HG03575 (cell line): Measurements from ENCODE around the gene ASTN2.

Experiments used
- ATAC-seq: cut with Tn5 transposase; IDR thresholded peaks from one replicate; pipeline ENCODE4 v1.9.1; 2021; ENCODE audit not compliant: unreplicated experiment, insufficient number of reproducible peaks, low FRiP score; ENCODE audit errors: extremely low read depth

Gene ASTN2

GRCh38 chr9:117323390-117323789, 91.5 kb downstream of the ASTN2 start:
- ATAC-seq = no peak

DNA sequence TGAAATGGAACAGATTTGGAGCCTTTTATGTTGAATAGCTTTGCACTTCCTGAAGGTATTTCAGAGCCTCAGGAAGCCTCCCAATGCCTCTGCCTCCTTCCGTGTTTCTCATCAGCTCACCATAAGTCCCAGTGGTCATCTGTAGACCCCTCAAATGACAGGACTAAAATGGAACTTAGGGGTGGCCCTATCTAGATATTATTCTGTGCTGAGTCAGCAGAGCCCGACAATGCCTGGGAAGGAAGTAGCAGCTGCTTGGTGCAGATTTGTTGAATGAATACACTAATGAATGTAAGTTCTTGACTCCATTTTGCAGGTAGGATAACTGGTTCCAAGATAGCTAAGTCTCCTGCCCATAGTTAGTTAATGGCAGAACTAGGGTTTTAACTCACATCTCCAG, 97.7 kb downstream of the ASTN2 start:
- no peak for ATAC-seq

- ATAC-seq = no peak
These were observed 99.6 kb downstream of the ASTN2 start for GRCh38 chr9:117315236-117315635.

DNA sequence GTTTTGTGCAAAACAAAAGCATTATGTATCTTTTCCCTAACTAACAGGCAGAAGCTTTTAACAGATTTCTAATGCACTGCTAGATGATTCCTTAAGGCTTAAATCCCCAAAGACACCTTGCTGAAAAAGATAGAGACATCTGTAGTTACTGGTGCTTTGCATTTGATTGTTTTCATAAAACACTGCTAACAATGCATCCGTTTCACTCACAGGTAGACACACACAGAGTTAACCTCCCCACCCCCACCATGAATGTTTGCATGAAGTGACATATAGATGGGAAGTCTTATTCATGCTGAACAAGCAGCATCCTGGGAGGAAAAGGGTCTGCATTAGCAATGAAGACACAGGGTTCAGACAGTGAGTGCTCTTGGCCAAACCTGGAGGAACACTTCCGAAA, 100.9 kb downstream of the ASTN2 start:
- ATAC-seq = no peak

GRCh38 chr9:117307701-117308100, 107.2 kb downstream of the ASTN2 start:
- no peak for ATAC-seq

GRCh38 chr9:117306032-117306431, 108.8 kb downstream of the ASTN2 start:
- ATAC-seq = no peak

DNA sequence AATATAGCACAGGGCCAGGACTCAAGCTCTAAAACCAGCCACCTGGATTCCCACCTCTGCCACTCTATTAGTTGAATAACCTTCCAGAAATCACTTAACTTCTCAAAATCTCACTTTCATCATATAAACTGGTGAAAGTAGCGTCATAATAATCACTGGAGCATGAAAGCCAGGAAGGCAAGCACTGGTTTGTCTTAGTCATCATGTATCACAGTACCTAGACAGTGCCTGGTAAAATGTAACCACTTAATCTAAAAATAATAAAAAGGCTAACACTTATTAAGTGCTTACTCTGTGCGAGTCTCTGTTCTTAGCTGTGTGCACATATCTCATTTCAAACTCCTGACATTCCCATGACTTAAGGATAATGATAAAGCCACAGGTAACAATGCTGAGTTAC, 109.4 kb downstream of the ASTN2 start:
- no peak for ATAC-seq

DNA sequence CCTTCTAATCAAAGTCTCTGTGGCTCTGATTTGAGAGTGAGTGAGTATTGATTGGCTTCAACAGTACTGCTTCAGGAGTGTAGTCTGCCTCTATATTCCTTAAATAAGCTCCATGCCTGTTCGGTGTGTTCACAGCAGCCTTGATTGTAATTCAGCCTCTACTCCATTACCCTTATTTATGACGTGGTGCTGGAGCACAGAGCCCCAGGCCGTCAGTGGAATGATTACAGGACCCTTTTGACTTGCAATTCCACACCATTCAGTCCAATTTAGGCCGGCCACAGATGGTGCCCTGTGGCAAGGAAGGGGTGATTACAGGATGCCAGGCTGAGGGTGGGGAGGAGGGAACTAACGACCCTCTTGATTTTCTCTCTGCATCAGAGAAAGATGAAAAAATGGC, 110.3 kb downstream of the ASTN2 start:
- no peak for ATAC-seq

GRCh38 chr9:117303643-117304230, 111.1 kb downstream of the ASTN2 start:
- ATAC-seq = no peak

DNA sequence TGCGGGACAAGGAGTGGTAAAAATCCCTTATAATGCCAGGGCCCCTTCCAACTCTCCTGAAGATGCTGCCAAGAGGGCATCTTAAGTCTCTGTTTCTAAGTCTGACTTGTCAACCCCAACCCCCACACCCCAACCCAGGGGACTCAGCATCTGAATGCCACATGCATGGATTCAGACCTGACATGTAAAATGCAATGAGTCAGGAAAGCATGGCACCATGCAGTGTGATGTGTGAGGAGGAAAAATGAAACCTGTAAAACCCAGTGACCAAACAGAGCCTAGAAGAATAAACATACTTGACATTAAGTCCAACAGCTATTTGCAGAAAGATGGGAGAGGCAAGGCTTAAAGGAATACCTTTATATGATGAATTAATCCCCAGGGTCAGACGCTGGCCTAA, 112.4 kb downstream of the ASTN2 start:
- no peak for ATAC-seq

DNA sequence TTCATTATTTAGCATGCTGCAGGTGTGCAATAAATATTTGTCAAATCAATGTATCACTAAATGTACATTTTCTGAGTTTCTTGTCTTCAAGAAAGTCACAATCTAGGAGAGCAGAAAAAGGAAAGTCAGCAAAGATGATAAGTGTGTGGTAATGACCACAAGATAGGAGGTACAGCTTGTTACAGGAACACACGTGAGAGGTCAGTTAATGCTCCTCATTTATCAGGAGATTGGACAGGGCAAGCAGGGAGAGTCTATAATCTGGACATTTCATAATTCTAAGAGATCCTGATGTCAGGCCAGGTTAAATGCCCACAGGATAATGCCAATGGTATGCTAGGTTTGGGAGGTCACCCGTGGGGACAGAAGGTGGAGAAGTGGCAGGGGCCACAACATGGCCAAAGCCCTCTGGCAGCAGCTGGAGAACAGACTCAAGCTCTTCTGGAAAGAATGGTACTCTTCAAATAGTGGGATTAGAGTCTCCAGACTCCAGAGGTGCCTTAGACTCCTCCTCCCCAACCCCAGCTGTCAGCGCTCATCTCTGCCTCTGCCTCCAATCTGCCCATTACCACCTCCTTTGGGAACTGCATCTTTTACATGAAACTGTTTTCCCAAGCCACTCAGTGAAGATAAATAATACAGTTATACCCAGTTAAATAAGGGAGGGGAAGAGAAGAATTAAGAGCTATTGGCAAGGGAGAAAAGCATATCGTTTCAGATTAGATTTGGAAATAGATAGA, 114.3 kb downstream of the ASTN2 start:
- ATAC-seq = no peak

GRCh38 chr9:117296453-117296852, 118.4 kb downstream of the ASTN2 start:
- no peak for ATAC-seq

- no peak for ATAC-seq
These were observed 121.4 kb downstream of the ASTN2 start for GRCh38 chr9:117293206-117294114.

DNA sequence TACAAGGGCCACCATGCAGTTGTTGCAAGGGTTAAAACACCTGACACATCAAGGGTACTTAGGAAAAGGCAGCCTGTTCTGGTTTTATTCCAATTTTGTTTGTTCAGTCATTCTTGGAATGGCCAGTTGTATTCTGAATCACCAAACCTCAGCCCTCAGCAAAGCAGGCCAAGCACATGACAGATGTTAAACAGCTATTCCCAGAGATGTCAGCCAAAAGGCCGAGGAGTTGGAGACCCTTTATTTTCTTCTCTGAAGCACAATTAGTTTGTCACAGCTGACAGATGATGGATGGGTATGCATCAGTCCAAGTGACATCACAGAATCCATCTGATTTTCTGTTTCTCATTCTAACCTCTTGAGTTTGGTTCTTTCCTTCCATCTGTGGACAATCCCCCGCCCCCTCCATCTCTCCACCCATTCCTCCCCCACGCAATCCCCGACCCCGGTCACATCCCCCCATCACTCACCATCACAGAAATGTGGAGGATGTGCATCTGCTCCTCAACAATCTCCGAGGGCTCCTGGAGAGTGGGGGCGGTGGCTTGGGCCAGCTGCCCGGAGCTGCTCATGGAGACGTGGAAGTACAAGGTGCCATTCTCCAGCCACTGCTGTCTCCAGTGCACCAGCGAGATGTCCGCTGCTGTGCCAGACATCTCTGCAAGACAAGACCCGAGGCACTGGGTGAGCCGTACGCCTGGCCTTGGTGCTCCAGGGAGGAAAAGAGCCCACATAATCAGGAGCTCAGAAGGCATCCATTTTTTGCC, 123.8 kb downstream of the ASTN2 start:
- no peak for ATAC-seq

DNA sequence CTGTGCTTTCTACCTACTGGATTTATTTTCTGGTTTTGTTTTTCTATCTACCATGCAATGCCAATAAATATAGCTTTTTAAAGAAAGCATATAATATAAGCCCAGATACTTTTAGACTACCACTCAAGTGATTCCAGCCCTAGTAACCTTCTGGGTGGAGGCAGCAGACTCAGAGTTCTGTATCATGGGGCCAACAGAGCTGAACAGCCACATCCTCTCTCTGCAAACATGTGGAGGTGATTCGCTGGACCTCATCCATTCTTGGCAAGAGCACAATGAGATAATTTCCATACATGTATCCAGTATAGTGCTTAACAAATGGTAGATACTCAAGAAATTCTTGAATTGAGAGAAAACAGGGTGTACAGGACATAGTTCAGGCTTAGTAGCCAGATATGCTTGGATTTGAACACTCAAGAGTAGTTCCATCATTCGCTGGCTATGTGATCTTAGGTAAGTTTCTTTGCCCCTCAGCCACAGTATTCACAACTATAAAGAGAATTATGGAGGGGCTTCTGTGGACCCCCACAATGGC, 124.5 kb downstream of the ASTN2 start:
- ATAC-seq = no peak

- no peak for ATAC-seq
These were observed 128.6 kb downstream of the ASTN2 start for GRCh38 chr9:117286245-117286644.

GRCh38 chr9:117284414-117284813, 130.4 kb downstream of the ASTN2 start:
- ATAC-seq = no peak

- ATAC-seq = no peak
These were observed 132.3 kb downstream of the ASTN2 start for GRCh38 chr9:117282541-117282940.

DNA sequence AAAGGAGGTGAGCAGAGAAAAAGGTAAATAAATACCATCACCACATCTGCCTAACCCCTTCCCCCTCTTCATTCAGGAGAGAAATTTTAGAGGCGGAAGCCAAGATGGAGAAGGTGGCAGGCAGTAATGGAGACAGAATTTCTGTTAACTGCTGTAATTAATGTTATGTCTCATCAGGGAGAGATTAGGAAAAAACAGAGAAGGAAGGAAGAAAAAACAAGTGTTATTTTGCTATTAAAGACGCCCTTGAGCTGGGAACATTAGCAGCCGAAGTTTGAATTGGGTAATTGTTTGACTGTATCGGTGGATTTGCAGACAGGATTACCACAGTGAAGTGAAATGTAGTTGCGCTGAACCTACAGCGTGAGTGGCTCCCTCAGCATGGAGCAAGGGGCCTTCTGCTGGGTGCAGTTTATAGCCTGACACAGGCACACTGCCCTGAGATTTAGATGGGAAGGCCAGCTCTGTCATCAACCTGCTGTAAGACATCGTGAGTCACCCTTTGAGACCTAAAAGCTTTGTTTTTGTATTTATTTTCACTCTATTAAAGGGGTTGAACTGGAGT, 136.3 kb downstream of the ASTN2 start:
- no peak for ATAC-seq
